ENCODE results near the gene STAG1. TPM values are rescaled to one million over a fixed set of nuclear protein-coding genes. Genes with fewer than 3 reads are reported as not detected.

STAG1 gene
- total and polyA plus RNA-seq, 2 experiments from 2014 or later: 9.0 to 21.9 TPM

DNA sequence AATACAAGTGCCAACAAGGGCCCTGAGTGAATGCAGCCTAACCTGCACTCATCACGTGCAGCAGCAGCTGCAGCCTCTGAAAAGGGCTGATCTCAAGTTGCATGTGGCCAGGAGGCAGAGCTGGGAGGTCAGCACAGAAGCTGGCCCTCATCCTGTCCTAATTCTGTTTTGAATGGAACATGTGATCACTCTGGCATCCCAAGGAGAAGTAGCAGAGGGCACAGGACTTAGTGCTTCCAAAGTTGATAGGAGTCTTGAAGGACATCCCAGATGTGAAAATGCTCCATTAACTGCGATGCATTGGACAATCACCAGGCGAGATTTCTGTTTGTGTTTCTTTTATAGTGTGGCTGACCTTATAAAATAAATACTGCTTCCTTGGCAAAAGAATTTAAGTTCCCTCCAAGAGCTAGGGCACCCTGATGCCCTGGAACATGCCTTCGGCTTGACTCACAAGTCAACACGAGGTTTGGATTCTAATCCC lies 31.6 kb upstream of the STAG1 start:
- TF ChIP-seq, protein P1, sequence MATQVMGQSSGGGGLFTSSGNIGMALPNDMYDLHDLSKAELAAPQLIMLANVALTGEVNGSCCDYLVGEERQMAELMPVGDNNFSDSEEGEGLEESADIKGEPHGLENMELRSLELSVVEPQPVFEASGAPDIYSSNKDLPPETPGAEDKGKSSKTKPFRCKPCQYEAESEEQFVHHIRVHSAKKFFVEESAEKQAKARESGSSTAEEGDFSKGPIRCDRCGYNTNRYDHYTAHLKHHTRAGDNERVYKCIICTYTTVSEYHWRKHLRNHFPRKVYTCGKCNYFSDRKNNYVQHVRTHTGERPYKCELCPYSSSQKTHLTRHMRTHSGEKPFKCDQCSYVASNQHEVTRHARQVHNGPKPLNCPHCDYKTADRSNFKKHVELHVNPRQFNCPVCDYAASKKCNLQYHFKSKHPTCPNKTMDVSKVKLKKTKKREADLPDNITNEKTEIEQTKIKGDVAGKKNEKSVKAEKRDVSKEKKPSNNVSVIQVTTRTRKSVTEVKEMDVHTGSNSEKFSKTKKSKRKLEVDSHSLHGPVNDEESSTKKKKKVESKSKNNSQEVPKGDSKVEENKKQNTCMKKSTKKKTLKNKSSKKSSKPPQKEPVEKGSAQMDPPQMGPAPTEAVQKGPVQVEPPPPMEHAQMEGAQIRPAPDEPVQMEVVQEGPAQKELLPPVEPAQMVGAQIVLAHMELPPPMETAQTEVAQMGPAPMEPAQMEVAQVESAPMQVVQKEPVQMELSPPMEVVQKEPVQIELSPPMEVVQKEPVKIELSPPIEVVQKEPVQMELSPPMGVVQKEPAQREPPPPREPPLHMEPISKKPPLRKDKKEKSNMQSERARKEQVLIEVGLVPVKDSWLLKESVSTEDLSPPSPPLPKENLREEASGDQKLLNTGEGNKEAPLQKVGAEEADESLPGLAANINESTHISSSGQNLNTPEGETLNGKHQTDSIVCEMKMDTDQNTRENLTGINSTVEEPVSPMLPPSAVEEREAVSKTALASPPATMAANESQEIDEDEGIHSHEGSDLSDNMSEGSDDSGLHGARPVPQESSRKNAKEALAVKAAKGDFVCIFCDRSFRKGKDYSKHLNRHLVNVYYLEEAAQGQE (IDR thresholded peaks at IDR 0.05; ENCODE audit: unreplicated experiment): no peak
- TF ChIP-seq JUNB (IDR thresholded peaks at IDR 0.05; ENCODE audit: unreplicated experiment): no peak
- TF ChIP-seq ZNF331 (CRISPR knock-in tag; IDR thresholded peaks at IDR 0.05; ENCODE audit: low read depth): no peak
- TF ChIP-seq ZNF114 (CRISPR knock-in tag; IDR thresholded peaks at IDR 0.05): no peak
- no peak for TF ChIP-seq STAT1 (IDR thresholded peaks at IDR 0.05; ENCODE audit: unreplicated experiment)
- TF ChIP-seq POLR2AphosphoS5 (IDR thresholded peaks at IDR 0.05; ENCODE audit: low read depth): no peak
- no peak for TF ChIP-seq NANOG (IDR thresholded peaks at IDR 0.05; ENCODE audit: borderline replicate concordance)
- TF ChIP-seq EZH2 (IDR thresholded peaks at IDR 0.05; ENCODE audit: low read depth, unreplicated experiment): no peak
- TF ChIP-seq, protein P2, sequence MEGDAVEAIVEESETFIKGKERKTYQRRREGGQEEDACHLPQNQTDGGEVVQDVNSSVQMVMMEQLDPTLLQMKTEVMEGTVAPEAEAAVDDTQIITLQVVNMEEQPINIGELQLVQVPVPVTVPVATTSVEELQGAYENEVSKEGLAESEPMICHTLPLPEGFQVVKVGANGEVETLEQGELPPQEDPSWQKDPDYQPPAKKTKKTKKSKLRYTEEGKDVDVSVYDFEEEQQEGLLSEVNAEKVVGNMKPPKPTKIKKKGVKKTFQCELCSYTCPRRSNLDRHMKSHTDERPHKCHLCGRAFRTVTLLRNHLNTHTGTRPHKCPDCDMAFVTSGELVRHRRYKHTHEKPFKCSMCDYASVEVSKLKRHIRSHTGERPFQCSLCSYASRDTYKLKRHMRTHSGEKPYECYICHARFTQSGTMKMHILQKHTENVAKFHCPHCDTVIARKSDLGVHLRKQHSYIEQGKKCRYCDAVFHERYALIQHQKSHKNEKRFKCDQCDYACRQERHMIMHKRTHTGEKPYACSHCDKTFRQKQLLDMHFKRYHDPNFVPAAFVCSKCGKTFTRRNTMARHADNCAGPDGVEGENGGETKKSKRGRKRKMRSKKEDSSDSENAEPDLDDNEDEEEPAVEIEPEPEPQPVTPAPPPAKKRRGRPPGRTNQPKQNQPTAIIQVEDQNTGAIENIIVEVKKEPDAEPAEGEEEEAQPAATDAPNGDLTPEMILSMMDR (conservative IDR thresholded peaks at IDR 0.05; ENCODE audit: low read depth in 2 of 2): no peak
- TF ChIP-seq EZH2phosphoT487 (IDR thresholded peaks at IDR 0.05; ENCODE audit: unreplicated experiment): no peak

DNA sequence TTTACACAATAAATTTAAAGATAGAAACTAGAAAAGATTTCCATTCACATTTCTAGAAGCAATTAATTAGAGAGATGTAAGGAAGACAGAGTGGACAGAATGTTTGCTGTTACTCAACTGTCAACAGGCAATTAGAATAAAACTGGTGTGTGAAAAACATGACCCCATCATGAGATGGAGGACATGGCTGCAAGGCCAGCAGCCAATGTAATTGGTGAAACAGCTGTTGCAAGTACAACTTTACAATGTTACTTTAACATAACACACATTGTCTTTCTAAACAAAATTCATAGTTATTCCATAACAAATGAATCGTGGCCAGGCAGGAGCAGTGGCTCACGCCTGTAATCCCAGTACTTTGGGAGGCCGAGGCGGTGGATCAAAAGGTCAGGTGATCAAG lies 28.6 kb upstream of the STAG1 start:
- Mint-ChIP-seq H3K27ac (no peak overlapping the region), H3K36me3 (ENCODE audit: low read depth) (no peaks in the 10 kb centered on the region), H3K4me1 (no peaks in the 10 kb centered on the region), H3K9me3 (no peaks in the 10 kb centered on the region), H3K4me3 (no peak overlapping the region), H3K27me3 (ENCODE audit: insufficient read depth, low read depth, poor library complexity) (peaks cover 4% of the 10 kb centered on the region)
- no peaks in the 10 kb centered on the region for H3K9me2 ChIP-seq (ENCODE audit: insufficient read depth)
- no peak overlapping the region for H3K4me2 ChIP-seq
- no peak overlapping the region for H3K4me3 ChIP-seq
- DNase-seq (ENCODE audit: low spot score) (no peak), ATAC-seq (no peak)
- H3F3A ChIP-seq (replicated peaks; ENCODE audit: low read depth): no peaks in the 10 kb centered on the region
- no peak overlapping the region for H3K27ac ChIP-seq (ENCODE audit: low read depth)
- H3K4me1 ChIP-seq (ENCODE audit: insufficient read depth): no peaks in the 10 kb centered on the region
- no peaks in the 10 kb centered on the region for H3K79me2 ChIP-seq (replicated peaks; ENCODE audit: insufficient read depth)
- no peaks in the 10 kb centered on the region for H3K27me3 ChIP-seq (ENCODE audit: insufficient read depth)
- no peaks in the 10 kb centered on the region for H3K36me3 ChIP-seq (ENCODE audit: insufficient read depth)
- H2AFZ ChIP-seq: no peak overlapping the region
- H4K20me1 ChIP-seq (replicated peaks; ENCODE audit: insufficient read depth): no peaks in the 10 kb centered on the region
- TF ChIP-seq STAT1 (IDR thresholded peaks at IDR 0.05; ENCODE audit: unreplicated experiment): no peak
- TF ChIP-seq, protein P1 (IDR thresholded peaks at IDR 0.05; ENCODE audit: unreplicated experiment): no peak

More for the DNA sequence above, 31.6 kb upstream of the STAG1 start:
- Mint-ChIP-seq H3K27me3 (ENCODE audit: insufficient read depth, low read depth, poor library complexity) (peaks cover 5% of the 10 kb centered on the region), H3K27ac (no peak overlapping the region; the same call in 1 of the 2 replicates), H3K4me1 (peaks cover 15% of the 10 kb centered on the region; the same call in 2 of the 3 replicates), H3K36me3 (ENCODE audit: low read depth) (no peaks in the 10 kb centered on the region), H3K4me3 (no peak overlapping the region), H3K9me3 (no peaks in the 10 kb centered on the region; the same call in 2 of the 3 replicates)
- Histone ChIP-seq H4K20me1 (replicated peaks; ENCODE audit: insufficient read depth) (no peaks in the 10 kb centered on the region), H3K9me2 (ENCODE audit: insufficient read depth) (no peaks in the 10 kb centered on the region), H2AFZ (peak overlapping the region; percentile 74; the same call in 1 of the 2 replicates), H3K36me3 (ENCODE audit: insufficient read depth) (no peaks in the 10 kb centered on the region), H3K79me2 (replicated peaks; ENCODE audit: insufficient read depth) (no peaks in the 10 kb centered on the region), H3K27me3 (ENCODE audit: insufficient read depth) (no peaks in the 10 kb centered on the region), H3K27ac (ENCODE audit: low read depth) (no peak overlapping the region), H3F3A (replicated peaks; ENCODE audit: low read depth) (no peaks in the 10 kb centered on the region), H3K4me1 (ENCODE audit: insufficient read depth) (peaks cover 17% of the 10 kb centered on the region), H3K4me2 (no peak overlapping the region), H3K4me3 (no peak overlapping the region)
- DNase-seq (ENCODE audit: low spot score): no peak
- no peak for ATAC-seq
